Globus pallidus (tissue), 1 donor: ENCODE results near the gene AHCYL2.

ENCODE experiments used
- DNase-seq: peaks from one replicate; pipeline ENCODE4 v3.0.0-alpha.2; 2015; ENCODE audit warnings: low spot score

Gene AHCYL2

DNA sequence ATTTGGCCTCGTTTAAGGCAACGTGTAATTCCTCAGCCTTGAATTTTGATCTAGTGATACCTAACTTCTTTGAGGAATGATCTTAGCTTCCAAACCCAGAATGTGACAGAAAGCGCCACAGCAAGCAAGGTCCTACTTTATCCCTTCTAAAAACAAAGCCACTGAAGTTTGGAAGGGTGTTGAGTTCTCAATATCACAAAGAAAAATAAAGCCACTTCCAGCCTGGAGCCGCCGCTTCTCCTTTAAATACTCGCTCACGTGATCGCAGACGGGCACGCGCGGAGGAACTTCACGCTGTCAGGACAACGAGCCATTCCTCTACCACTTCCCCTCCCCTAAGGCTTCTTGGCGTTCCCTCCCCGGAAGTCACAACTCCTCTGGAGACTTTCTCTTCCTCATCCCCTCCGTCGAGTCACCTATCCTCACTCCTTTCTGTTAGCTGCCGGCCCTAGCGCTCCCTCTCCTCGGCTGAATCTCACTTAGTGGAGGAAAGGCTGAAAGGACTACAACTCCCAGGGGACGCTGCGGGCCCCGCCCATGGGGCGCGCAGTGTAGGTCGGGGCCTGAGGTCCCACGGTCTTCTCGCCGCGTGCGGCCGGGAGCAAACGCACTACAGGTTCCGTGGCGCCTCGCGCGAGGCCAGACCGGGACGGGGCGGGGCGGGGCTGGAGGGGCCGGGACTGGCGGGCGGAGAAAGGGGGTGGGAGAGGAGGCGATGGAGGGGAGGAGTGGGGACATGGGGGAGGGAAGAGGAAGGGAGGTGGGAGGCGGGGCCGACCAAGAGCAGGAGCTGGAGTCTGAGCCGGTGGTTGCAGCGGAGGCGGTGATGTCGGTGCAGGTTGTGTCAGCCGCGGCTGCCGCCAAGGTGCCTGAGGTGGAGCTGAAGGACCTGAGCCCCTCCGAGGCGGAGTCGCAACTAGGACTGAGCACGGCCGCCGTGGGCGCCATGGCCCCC lies at the start of gene AHCYL2:
AHCYL2 (plus strand) TSS at position 780 of the 955 bp plus-strand sequence.
- peak; percentile 99 for DNase-seq

DNA sequence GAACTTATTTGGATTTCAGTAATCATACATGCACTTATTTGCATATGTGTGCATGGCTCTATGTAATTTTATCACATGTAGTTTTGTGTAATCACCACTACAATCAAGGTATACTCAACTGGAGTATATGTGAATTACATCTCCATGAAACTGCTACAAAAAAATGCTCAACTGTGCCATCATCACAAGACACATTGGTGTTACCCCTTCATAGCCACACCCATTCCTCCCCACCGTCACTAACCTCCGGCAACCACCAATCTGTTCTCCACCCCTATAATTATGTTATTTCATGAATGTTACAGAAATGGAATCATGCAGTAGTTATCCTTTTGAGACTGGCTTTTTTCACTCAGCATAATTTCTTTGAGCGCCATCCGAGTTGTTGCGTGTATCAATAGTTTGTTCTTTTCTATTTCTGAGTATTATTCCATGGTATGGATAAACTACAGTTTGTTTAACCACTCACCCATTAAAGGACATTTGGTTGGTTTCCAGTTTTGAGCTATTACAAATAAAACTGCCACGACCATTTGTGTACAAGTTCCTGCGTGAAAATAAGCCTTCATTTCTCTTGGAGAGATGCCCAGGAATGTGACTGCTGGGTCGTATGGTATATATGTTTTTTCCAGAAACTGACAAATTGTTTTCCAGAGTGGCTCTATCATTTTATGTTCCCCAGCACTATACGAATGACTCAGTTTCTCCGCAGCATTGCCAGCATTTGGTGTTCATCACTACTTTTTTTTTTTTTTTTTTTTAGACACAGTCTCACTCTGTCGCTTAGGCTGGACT lies 47.7 kb upstream of the AHCYL2 start:
- no peak for DNase-seq

DNA sequence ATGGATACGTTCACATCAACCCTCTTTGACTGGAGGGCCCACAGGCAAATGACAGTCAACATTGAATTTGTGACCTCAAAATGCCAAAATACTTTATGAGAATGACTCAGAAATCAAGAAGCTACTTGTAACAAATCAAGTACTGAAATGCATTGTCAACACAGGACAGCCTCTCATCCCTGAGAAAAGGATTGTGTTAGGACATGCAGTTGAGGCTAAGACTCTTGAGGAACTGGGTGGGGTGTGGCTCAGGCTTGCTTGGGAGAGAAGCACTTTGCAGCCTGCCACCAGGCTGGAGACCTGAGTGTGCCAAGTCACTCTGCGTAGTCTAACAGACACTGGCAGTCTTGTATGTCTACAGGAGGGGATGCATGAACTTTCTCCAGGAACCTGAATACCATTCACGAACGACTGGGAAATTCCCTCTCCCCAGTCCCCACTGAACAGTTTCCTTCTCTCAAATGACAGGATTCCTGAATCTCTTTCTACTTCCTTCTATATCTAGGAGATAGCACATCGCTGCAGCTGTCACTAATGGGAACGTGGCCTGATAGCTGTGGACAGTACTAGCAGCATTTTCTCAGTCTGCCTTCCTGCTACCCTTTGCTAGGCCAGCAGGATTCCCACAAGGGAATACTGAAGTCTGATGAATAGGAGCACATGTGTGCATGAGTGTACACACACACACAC lies 39.7 kb upstream of the AHCYL2 start:
- DNase-seq: no peak

DNA sequence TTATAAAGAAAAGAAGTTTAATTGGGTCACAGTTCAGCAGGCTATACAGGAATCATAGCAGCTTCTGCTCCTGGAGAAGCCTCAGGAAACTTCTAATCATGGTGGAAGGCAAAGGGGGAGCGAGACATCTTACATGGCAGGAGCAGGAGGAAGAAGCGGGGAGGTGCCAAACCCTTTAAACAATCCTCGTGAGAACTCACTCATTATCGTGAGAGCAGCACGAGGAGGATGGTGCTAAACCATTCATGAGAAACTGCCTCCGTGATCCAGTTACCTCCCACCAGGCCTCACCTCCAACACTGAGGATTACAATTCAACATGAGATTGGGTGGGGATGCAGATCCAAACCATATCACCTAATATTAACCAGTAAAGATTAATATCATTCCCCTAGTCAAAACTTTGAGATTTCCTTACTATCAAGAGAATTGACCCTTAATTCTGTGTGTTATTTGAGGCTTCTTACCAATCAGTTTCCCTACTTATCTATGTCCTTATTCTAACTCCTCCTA lies 38.0 kb upstream of the AHCYL2 start:
- no peak for DNase-seq

DNA sequence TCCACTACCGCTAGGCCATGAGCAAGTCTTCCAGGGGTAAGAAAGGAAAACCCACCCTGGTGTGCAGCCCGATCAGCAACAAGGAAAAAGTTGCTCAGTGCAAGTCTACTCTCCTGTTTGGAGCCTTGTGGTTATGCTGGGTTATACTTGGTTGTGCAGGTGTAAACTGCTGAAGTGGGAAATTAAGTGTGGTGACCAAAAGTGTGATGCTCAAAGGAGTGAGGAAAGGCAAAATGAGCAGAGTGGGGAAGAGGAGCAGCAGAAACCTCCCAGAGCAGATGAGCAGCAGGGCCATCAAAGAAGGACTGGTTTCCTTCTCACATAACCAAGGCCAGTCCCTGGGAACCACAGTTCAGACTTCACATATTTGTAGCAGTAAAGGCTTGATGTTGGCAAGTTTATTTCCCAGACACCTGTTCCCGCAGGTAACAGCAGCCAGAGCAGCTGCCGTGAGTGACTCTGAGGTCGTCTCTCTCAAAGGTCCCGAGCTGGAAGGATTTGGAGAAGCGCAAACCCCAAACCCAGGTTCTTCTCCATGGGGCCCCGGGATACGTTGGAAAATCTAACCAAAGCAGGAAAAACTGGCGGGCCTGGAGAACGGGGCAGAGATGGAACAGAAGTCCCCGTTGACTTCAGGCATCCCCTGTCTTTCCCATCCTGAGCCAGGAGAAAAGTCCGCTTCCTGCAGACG lies 37.0 kb upstream of the AHCYL2 start:
- no peak for DNase-seq

DNA sequence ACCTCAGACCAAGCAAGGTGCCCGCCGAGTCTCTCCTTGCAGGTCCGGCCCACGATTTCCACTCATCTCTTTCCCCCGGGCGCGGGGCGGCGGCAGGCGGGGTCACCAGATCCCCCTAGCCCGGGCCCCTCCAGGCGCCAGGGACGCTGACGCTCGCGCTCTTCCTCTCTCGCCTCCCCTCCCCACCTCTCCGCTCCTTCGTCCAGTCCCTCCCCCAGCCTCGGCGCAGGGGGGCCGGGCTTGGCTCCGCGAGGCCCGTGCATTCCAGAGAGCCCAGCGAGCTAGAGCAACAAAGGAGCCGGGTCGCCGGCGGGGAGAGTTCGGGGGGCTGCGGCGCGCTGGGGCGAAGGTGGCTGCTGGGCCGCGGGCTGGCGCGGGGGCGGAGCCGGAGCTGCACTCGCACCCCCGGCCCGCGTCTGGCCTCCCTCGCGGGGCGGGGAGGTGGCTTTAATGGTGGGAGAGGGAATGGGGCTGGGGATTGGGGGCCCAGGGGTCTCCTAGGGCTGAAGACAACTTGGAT lies 36.4 kb upstream of the AHCYL2 start, which contains the start of gene SMO:
SMO (plus strand) TSS at position 262 of the 520 bp plus-strand sequence. CDS start 519 bp downstream, outside the sequence.
- DNase-seq: no peak

DNA sequence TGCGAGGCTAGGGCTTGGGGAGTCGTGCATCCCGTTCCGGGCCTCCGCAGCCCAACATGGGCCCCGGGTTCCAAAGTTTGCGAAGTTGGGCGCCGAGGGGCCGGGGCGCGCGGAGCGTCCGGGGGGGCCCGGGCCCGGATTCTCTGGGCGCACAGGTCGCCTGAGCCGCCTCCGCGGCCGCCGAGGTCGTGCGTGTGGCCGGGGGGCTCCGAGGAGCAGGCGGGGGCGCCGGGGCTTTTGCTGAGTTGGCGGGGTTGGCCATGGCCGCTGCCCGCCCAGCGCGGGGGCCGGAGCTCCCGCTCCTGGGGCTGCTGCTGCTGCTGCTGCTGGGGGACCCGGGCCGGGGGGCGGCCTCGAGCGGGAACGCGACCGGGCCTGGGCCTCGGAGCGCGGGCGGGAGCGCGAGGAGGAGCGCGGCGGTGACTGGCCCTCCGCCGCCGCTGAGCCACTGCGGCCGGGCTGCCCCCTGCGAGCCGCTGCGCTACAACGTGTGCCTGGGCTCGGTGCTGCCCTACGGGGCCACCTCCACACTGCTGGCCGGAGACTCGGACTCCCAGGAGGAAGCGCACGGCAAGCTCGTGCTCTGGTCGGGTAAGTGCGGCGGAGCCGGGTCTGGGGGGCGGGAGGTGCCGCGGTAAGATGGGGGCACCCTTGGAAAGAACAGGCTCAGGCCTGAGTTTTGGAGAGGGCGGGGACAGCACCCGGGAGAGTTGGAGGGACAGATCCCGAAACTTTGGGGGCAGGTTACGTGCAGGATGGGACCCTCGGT lies 35.8 kb upstream of the AHCYL2 start:
- no peak for DNase-seq

DNA sequence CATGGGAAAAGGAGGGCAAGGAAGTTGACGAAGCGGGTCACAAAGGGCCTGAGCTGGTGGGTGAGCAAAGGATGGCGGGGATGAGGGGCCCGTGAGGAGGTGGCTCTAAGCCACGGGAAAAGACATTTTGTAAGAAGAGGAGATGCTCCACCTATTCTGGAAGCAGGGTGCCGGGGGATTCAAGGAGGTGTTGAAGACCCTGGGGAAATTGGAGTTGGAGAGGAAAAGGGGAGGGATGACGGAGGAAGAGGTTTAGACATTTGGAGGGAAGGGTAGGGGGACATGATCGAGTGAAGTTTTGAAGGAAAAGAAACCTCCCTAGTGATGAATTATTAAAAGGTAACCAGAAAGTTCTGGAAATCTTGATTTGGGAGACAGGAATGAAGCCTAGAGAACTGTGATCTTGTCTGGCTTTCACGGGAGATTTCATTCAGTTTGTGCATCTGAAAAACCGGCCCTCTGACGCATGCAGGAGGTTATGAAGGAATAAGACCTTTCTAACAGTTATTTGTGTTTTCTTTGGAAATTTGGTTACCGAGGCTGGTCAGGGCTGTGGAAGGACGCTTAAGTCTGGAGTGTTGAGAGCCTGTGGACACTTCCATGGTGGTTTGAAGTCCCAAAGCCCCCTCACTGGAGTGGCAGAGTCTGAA lies 35.0 kb upstream of the AHCYL2 start:
- DNase-seq: no peak

DNA sequence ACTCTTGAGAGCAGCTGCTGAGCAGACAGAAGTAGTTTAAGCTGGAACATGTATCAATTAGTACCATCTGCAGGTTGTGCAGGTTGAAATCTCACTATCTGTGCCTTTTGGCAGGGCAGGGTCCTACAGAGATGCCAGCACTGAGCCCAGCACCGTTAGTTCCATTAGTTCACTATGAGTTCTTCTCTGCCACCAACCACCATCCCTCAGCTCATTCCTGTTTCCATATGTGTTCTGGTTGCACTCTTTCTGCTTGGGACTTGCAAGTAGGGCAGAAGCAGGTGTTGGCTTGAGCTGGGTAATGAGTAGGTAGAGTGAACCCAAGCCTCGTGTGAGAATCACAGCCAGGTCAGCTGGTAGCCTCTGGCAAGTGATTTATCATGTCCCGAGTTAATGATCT lies 33.6 kb upstream of the AHCYL2 start:
- DNase-seq: no peak

DNA sequence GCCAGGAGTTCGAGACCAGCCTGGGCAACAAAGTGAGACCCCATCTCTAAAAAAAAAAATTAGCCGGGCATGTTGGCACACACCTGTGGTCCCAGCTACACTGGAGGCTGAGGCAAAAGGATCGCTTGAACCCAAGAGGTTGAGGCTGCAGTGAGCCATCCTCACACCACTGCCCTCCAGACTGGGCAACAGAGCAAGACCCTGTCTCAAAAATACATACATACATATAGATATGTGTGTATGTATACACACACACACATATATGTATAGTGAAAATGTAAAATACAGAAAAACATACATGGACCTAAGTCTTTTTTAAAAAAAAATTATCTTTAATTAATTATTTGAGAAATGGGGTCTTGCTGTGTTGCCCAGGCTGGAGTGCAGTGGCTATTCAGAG lies 30.9 kb upstream of the AHCYL2 start:
- DNase-seq: no peak

DNA sequence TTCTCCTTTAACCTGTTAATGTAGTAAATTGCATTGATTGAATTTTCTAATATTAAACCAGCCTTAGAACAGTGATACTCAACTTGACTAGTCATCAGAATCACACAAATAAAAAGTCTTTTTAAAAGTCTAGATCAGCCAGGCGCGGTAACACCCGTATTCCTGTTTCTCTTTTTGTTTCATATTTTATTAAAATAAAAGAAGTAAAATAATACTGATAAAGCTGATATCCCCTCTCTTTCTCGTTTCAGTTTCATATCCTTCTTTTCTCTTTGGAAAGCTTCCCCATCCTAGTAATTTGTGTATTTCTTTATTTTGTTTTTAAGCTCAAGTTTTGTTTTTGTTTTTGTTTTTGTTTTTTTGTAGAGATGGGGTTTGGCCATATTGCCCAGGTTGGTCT lies 27.1 kb upstream of the AHCYL2 start:
- no peak for DNase-seq

DNA sequence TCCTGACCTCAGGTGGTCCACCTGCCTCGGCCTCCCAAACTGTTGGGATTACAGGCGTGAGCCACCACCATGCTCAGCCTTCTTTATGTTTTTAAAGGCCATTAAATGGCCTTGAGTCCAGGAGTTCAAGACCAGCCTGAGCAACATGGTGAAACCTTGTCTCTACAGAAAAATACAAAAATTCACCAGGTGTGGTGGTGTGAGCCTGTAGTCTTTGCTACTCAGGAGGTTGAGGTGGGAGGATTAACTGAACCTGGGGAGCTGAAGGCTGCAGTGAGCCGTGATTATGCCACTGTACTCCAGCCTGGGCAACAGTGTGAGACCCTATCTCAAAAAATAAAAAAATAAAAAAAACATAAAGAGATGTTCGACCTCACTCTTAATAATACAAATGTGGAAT lies 25.4 kb upstream of the AHCYL2 start:
- DNase-seq: no peak

DNA sequence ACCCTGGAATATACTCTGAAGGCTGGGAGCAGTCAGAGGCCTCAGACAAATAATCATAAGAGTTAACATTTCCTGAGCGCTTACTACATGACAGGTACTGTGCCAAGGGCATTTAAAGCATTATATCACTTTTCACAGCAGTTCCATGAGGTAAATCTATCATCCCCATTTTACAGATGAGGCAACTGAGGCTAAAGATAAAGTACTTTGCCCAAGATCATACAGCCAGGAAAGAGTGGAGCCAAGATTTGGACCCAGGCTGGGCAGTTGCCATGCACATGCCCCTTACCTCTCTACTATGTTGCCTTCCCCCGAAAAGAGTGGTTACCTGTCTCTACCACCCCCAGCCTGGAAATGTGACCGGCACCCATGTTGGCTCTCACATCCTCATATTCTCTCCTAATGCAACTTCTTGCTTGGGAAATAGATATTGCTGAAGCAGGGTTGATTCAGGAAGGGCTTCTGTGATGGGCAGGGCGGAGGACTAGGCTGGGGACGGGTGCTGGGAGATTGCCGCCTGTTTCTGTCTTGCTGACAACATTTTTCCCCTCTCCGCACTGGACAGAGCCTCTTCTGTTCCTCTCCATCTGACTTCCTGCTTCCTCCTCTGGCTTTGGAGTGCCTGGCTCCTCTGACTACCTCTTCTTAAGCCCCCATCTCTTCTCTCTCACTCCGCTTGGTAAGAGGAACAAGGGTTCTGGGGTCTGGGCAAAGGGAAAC lies 22.6 kb upstream of the AHCYL2 start:
- DNase-seq: no peak

DNA sequence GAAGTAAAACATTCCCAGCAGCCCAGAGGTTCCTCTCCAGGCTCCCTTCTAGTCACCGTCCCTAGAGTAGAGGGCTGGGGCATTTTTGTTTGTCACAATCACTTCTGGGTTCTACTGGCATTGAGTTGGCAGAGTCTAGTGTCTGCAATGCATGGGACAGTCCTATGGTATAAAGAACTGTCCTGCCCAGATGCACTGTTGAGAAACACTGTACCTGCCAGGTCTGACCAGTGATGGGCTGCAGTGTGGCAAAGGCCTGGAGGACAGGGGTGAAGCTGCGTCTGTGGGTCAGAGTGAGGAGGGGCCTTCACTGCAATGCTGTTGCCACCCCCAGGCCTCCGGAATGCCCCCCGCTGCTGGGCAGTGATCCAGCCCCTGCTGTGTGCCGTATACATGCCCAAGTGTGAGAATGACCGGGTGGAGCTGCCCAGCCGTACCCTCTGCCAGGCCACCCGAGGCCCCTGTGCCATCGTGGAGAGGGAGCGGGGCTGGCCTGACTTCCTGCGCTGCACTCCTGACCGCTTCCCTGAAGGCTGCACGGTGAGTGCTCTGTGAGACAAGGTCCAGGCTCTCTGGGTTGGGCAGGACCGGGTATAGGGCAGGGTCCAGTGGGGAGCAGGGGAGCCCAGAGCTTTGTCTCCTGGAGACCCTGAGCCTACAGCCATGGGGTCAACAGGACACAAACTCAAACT lies 21.6 kb upstream of the AHCYL2 start:
- DNase-seq: no peak

DNA sequence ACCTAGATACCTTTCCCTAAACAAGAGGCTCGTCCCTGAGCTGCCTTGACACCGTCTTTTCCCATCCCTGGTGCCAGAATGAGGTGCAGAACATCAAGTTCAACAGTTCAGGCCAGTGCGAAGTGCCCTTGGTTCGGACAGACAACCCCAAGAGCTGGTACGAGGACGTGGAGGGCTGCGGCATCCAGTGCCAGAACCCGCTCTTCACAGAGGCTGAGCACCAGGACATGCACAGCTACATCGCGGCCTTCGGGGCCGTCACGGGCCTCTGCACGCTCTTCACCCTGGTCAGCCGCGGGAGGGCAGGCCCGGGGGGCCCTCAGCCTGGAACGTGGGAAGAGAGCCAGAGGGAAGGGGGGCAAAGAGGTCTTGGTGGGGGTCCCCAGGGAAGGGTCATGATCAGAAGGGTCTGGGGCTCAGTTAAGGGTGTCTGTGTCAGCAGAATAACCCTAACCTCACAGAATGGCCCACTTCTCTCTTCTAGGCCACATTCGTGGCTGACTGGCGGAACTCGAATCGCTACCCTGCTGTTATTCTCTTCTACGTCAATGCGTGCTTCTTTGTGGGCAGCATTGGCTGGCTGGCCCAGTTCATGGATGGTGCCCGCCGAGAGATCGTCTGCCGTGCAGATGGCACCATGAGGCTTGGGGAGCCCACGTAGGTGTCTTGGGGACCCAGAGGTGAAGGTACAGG lies 19.6 kb upstream of the AHCYL2 start:
- no peak for DNase-seq

DNA sequence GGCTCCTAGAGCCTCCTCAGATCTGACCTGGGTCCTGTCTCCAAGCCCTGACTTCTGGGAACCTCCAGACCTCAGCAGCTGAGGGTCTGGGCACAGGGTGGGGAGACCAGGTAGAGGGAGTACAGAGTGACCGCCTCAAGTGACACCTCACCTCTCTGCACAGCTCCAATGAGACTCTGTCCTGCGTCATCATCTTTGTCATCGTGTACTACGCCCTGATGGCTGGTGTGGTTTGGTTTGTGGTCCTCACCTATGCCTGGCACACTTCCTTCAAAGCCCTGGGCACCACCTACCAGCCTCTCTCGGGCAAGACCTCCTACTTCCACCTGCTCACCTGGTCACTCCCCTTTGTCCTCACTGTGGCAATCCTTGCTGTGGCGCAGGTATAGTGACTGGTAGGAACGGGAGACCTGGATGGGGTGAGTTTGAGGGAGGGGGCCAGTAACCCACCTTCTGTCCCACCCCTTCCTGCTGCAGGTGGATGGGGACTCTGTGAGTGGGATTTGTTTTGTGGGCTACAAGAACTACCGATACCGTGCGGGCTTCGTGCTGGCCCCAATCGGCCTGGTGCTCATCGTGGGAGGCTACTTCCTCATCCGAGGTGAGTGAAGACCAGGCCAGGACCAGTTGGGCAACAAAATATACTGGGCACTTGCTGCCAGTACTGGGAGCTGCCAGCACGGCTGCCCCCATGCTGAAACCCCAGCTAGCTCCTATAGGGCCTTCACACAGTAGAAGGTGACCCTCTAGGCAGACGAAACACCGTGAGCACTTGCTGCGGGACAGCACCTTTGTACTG lies 18.6 kb upstream of the AHCYL2 start:
- no peak for DNase-seq

DNA sequence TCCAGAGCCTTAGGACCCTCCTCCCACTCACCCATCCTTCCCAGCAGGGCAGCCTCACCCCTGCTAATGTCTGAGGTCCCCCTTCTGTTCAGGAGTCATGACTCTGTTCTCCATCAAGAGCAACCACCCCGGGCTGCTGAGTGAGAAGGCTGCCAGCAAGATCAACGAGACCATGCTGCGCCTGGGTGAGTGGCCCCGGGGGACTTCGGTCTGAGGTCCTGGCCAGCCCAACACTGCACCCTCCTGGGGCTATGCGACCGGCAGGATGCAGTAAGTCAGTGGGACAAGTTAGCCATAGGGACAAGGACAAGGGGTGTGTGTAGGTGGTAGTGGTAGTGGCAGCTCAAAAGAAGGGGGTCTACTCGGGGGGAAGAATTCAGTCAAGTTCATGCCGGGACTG lies 16.2 kb upstream of the AHCYL2 start:
- DNase-seq: no peak
